Left lung (tissue), 10 donors: Measurements from ENCODE around the gene SMCO1. TPM values are rescaled to one million over a fixed set of nuclear protein-coding genes. Genes with fewer than 3 reads are reported as not detected.
"Not testable (repeated sequence)": the region's sequence is repeated elsewhere in the genome, so short reads cannot be mapped to it uniquely, and the experiment has no call there.

Experiments used
- ATAC-seq: fragments of 200-7000 bp; cut with Tn5 transposase; one replicate; pipeline ENCODE4 v1.9.1; 2020; ENCODE audit warnings: moderate library complexity
- DNase-seq, 4 donors: peaks; one replicate each; pipeline ENCODE4 v3.0.0-alpha.2; 2013 to 2020
- H3K27ac ChIP-seq, 2 donors: fragments of 200-600 bp; sonication (generic) in 1 of 2; one replicate each; pipeline versions ENCODE4 v1.5.0 to v1.8.0; 2020 to 2021
- H3K27me3 ChIP-seq, 2 donors: fragments of 200-600 bp; sonication (generic) in 1 of 2; one replicate each; pipeline versions ENCODE4 v1.5.0 to v1.8.0; 2020 to 2021
- H3K36me3 ChIP-seq, 2 donors: fragments of 200-600 bp; sonication (generic) in 1 of 2; one replicate each; pipeline versions ENCODE4 v1.5.0 to v1.8.0; 2020 to 2021
- H3K4me1 ChIP-seq, 2 donors: fragments of 200-600 bp; one replicate each; pipeline ENCODE4 v1.8.0; 2021
- H3K4me3 ChIP-seq, 2 donors: fragments of 200-600 bp; sonication (generic) in 1 of 2; one replicate each; pipeline versions ENCODE4 v1.5.0 to v1.8.0; 2020 to 2021; ENCODE audit warnings: mild to moderate bottlenecking in 1 of 2
- H3K9me3 ChIP-seq, 2 donors: fragments of 200-600 bp; sonication (generic) in 1 of 2; one replicate each; pipeline versions ENCODE4 v1.5.0 to v1.8.0; 2020 to 2021
- CTCF ChIP-seq, 2 donors: fragments of 200-600 bp; sonication (generic) in 1 of 2; IDR thresholded peaks; one replicate each; pipeline versions ENCODE4 v1.5.0 to v1.8.0; 2021; ENCODE audit warnings: antibody characterized with exemption in 2 of 2
- intact Hi-C, 2 donors: fragments of 100-400 bp; cut with DNase I; formaldehyde crosslinking; loops; one replicate each; pipeline versions ENCODE4 v1.11.2 to v1.14.2; 2022
- polyA plus RNA-seq, 6 donors: library from polyadenylated mRNA; unstranded; fragments of 120-200 nt; gene quantifications; one replicate each; pipeline ENCODE4 v1.2.1, GENCODE V29; 2013; ENCODE audit not compliant: insufficient read length in 6 of 6
- total RNA-seq, 2 donors: library from RNA; stranded (reverse); fragmentation: NEBNext Ultra II Directional; extraction: Animal tissue kit (Norgen Biotek cat#: 25700); gene quantifications; one replicate each; pipeline ENCODE4 v1.2.1, GENCODE V29; 2021
- donor health status: DM: no; HTN: yes; CAD: no.
- donor health status: DM: no; HTN: no; CAD: no.

The SMCO1 gene
- total and polyA plus RNA-seq, 8 donors: 0.07 TPM; not detected in 7

GRCh38 chr3:196506687-196507086 is 8.5 kb downstream of the SMCO1 start:
- no peak overlapping the region for H3K27ac ChIP-seq
- ATAC-seq: no peak
- peaks cover 3 to 9% of the 10 kb centered on the region in 2 donors for H3K4me1 ChIP-seq
- no peak overlapping the region for H3K4me3 ChIP-seq
- H3K36me3 ChIP-seq: no peaks in the 10 kb centered on the region
- intact Hi-C loops: no loop called here
- no peak for DNase-seq
- peaks cover 0 to 12% of the 10 kb centered on the region in 2 donors for H3K9me3 ChIP-seq
- no peaks in the 10 kb centered on the region for H3K27me3 ChIP-seq
- TF ChIP-seq CTCF (IDR thresholded peaks at IDR 0.05): no peak

GRCh38 chr3:196504556-196504955 is 10.6 kb downstream of the SMCO1 start:
- ATAC-seq (no peak), DNase-seq (no peak)
- Histone ChIP-seq H3K27ac (peak overlapping the region in 1 of 2 donors; percentile 96), H3K27me3 (no peaks in the 10 kb centered on the region), H3K4me1 (peaks cover 9 to 21% of the 10 kb centered on the region in 2 donors), H3K9me3 (peaks cover 0 to 12% of the 10 kb centered on the region in 2 donors), H3K36me3 (no peaks in the 10 kb centered on the region), H3K4me3 (no peak overlapping the region)
- intact Hi-C loops: no loop called here
- no peak for TF ChIP-seq CTCF (IDR thresholded peaks at IDR 0.05)

- H3K36me3 ChIP-seq, H3K27me3 ChIP-seq, ATAC-seq, DNase-seq, intact Hi-C loops: not testable (repeated sequence)
- Histone ChIP-seq H3K4me1 (peaks cover 9 to 26% of the 10 kb centered on the region in 2 donors), H3K27ac (peak overlapping the region; percentile 96 to 98), H3K9me3 (peaks cover 0 to 12% of the 10 kb centered on the region in 2 donors), H3K4me3 (peak overlapping the region; percentile 82 to 83)
These were observed 11.1 kb downstream of the SMCO1 start for GRCh38 chr3:196504077-196504398.

- intact Hi-C loops: no loop called here
- Histone ChIP-seq H3K9me3 (peaks cover 0 to 12% of the 10 kb centered on the region in 2 donors), H3K27ac (peak within 1 kb of the TSS; percentile 96 to 98), H3K36me3 (peaks cover 0 to 5% of the 10 kb centered on the region in 2 donors), H3K4me1 (peaks cover 9 to 30% of the 10 kb centered on the region in 2 donors), H3K27me3 (no peaks in the 10 kb centered on the region), H3K4me3 (peak within 1 kb of the TSS; percentile 82 to 83)
- no peak for TF ChIP-seq CTCF (IDR thresholded peaks at IDR 0.05)
- DNase-seq: peak; percentile 92 to 98 (median 96)
- ATAC-seq: peak; percentile 87
These were observed 11.7 kb downstream of the SMCO1 start, which contains the start of gene RNF168 for GRCh38 chr3:196503196-196504076. Gene RNF168 (minus strand): TSS chr3:196503768. CDS start chr3:196503173, 595 bp downstream.

- intact Hi-C loops: no loop called here
- DNase-seq: peak; percentile 48 to 79 (median 52)
- Histone ChIP-seq H3K27me3 (no peaks in the 10 kb centered on the region), H3K4me1 (peaks cover 9 to 30% of the 10 kb centered on the region in 2 donors), H3K9me3 (peaks cover 0 to 11% of the 10 kb centered on the region in 2 donors), H3K4me3 (peak overlapping the region; percentile 82 to 83), H3K27ac (peak overlapping the region; percentile 96 to 98), H3K36me3 (peaks cover 0 to 5% of the 10 kb centered on the region in 2 donors)
- peak; percentile 50 for ATAC-seq
- TF ChIP-seq CTCF (IDR thresholded peaks at IDR 0.05): no peak
These were observed 12.4 kb downstream of the SMCO1 start for GRCh38 chr3:196502775-196503195.
